ENCODE measurements around the gene SIVA1.

- TF ChIP-seq ZNF19 (tag by site-specific recombination; IDR thresholded peaks at IDR 0.05; ENCODE audit: low read depth) (no peak), CTCF (tag by site-specific recombination; IDR thresholded peaks at IDR 0.05) (no peak), ZNF830 (tag by site-specific recombination; IDR thresholded peaks at IDR 0.05; ENCODE audit: low read depth) (no peak), ZNF518A (tag by site-specific recombination; conservative IDR thresholded peaks at IDR 0.05; ENCODE audit: low read depth) (no peak), ZNF423 (tag by site-specific recombination; IDR thresholded peaks at IDR 0.05) (no peak)
Measured at GRCh38 chr14:104734051-104734587, 18.8 kb upstream of the SIVA1 start.
